Fibroblast of the aortic adventitia (primary cell): ENCODE results near the gene PRKACG. TPM values are rescaled to one million over a fixed set of nuclear protein-coding genes. Genes with fewer than 3 reads are reported as not detected.

ENCODE experiments used
- DNase-seq: peaks from one replicate; pipeline ENCODE4 v3.0.0-alpha.2; 2010; ENCODE audit warnings: low read depth
- H3K4me3 ChIP-seq: 2 replicates; pipeline ENCODE4 v1.5.1; 2011; ENCODE audit warnings: low read depth, mild to moderate bottlenecking, control low read depth, low read length, moderate library complexity
- CTCF ChIP-seq: IDR thresholded peaks from 2 replicates; pipeline ENCODE4 v1.5.1; 2011; ENCODE audit warnings: mild to moderate bottlenecking, low read length, control low read depth, inconsistent platforms; ENCODE audit not compliant: insufficient read depth
- total RNA-seq: library from RNA; depleted of rRNA; stranded (reverse); fragments of >200 nt; gene quantifications from 2 replicates; pipeline ENCODE4 v1.2.3, GENCODE V29; 2012; ENCODE audit warnings: low replicate concordance

The PRKACG gene
- total RNA-seq, 1 donor, result not detected

- no peak for DNase-seq
- H3K4me3 ChIP-seq, result no peak overlapping the region
- no peak for TF ChIP-seq CTCF
These were observed 35.2 kb upstream of the PRKACG start for GRCh38 chr9:69049094-69049493.

GRCh38 chr9:69047371-69047770 is 33.5 kb upstream of the PRKACG start:
- no peak overlapping the region for H3K4me3 ChIP-seq
- DNase-seq, result no peak
- TF ChIP-seq CTCF, result no peak

GRCh38 chr9:69046723-69047122 is 32.8 kb upstream of the PRKACG start:
- TF ChIP-seq CTCF, result no peak
- no peak overlapping the region for H3K4me3 ChIP-seq
- DNase-seq, result no peak

- DNase-seq, result no peak
- no peak for TF ChIP-seq CTCF
- H3K4me3 ChIP-seq, result no peak overlapping the region
These were observed 31.9 kb upstream of the PRKACG start for GRCh38 chr9:69045821-69046220.

- no peak for TF ChIP-seq CTCF
- peak; percentile 20 for DNase-seq
- H3K4me3 ChIP-seq, result no peak overlapping the region
These were observed 30.6 kb upstream of the PRKACG start for GRCh38 chr9:69044240-69045219.

- no peak overlapping the region for H3K4me3 ChIP-seq
- DNase-seq, result no peak
- TF ChIP-seq CTCF, result no peak
These were observed 26.7 kb upstream of the PRKACG start for GRCh38 chr9:69040646-69041045.
